Activated T-cell treated with anti-CD3 and anti-CD28 coated beads, Interleukin-2, amount 50 U/mL, for 1 hour (primary cell): ENCODE data around the gene ADGRG7.
"Not testable (repeated sequence)": the region's sequence is repeated elsewhere in the genome, so short reads cannot be mapped to it uniquely, and the experiment has no call there.

Experiments used
- DNase-seq: peaks from one replicate; pipeline ENCODE4 v3.0.0-alpha.2; 2020

ADGRG7 gene

GRCh38 chr3:100609305-100609704, at the start of gene ADGRG7:
Gene ADGRG7, plus strand, starts transcription at chr3:100609601. Its CDS starts 256 bp downstream, at chr3:100609857.
- no peak for DNase-seq

DNA sequence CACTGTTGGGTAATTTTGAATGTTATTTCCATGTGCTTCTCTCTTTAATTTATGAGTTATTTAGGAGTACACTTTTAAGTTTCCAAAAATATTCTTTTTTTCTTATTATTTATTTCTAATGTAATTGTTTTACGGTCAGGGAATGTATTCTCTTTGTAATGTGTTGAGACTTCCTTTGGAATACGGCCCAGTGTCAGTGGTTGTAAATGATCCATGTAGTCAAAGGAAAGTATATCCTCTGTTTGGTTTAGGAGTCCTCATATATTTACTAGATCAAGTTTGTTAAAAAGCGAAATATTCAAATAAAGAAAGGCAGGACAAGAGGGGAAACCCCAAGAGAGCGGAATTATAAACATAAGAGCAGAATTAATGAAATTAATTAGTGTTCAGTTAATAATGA, 49.0 kb upstream of the ADGRG7 start:
- no peak for DNase-seq

GRCh38 chr3:100561459-100562158, 47.8 kb upstream of the ADGRG7 start:
- DNase-seq = no peak

DNA sequence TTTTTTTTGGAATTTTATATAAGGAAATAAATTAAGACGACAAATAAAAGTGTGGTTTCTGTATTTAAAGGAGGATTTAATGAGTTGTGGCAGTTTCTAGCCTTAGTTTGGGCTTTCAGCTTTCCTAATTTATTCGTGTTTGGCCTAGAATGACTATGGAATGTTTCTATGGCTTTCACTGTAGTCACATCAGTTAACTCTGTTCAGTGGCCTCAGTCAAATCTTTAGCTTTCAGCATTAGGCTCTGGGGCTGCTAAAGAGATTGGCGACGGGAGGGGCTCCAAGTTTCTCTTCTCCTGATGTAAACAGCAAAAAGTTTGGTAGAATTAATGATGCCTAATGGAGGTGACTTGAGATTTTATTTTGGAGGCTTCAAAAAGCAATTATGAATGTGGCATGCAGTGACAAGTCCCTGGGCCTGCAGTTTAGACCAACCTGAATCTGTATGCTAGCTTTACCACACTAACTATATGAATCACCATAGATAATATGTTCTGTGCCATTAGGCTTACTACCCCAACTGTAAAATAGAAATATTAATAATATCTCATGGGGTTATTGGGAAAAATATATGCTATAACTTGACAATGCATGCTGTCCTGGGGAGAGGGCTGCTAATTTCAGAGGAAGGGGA, 47.1 kb upstream of the ADGRG7 start:
- no peak for DNase-seq

- DNase-seq = no peak
Measured at GRCh38 chr3:100563228-100563627, 46.2 kb upstream of the ADGRG7 start.

GRCh38 chr3:100563652-100564211, 45.7 kb upstream of the ADGRG7 start:
- no peak for DNase-seq

DNA sequence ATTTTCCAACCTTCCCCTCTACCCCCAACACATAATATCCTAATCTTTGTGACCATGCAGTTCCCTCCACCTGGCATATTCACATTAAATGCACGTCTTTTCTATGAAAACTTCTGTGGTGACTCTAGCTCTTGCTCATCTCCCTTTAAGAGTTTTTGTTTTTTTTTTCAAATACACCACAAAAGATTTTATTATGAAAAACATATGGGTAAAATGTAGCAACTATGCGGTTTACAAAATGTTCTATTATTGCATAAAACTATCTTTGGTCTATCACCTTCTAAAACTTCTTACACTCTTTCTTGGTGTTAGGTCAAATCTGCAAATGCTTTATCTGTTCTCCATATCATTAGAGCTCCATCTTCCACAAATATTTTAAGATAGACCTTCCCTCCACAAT, 38.6 kb upstream of the ADGRG7 start:
- no peak for DNase-seq

GRCh38 chr3:100574536-100574935, 34.9 kb upstream of the ADGRG7 start:
- DNase-seq = no peak

GRCh38 chr3:100575704-100576103, 33.7 kb upstream of the ADGRG7 start:
- DNase-seq = no peak

- DNase-seq = no peak
Measured at GRCh38 chr3:100577382-100578008, 31.9 kb upstream of the ADGRG7 start.

DNA sequence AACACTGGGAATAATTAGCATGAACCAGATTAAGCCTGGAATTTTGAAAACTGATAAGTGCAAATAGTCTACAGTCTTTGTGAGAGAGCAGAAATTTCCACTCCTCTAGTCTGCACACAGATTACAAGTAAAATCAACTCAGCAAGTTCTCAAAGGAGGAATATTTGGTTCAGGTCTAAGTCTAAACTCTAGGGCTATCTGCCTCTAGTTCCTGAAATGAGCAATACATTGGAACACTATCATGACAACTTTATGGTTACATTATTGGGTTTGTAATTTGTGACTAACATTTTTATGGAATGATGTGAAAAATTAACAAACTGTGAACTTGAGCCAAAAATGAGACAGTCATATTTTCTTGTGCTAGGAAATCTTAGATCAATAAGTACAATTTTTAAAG, 30.8 kb upstream of the ADGRG7 start:
- no peak for DNase-seq

DNA sequence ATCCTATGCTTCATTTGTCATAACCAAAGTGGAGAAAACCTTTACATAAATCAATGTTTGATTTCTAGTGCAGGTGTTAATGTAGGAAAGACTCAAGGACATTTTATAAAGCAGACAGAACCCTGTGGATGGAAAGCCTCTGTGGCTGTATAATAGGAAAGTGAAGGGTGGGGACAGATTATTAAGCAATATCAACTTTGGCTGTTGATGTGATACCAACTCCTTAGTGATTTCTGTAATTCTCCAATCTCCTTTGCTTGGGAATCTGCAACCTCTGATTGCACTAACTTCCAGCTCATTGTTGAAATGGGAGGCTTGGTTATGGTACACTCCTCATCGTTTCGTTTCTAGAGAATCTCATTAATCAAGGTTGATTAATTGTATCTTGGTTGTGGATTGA, 29.3 kb upstream of the ADGRG7 start:
- DNase-seq = no peak

DNA sequence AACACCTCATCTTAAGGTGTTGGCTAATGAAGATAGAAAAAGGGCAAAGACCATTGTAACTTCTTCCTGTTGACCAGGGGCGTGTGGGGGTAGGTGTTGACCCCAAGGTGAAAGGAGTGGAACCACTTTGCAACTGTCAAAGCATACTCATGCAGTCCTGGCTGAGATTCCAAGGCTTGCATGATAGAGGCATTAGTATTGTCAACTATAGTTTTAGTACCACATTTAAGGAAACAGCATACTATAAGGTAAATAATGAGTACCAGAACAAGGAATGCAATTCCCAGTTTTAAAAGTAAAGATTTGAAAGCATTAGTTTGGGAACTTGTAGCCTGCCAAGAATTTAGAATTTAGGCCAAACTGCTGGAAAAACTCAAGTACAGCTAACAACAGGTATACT, 27.8 kb upstream of the ADGRG7 start:
- DNase-seq = no peak

- DNase-seq = not testable (repeated sequence)
Measured at GRCh38 chr3:100582157-100582556, 27.2 kb upstream of the ADGRG7 start.

DNA sequence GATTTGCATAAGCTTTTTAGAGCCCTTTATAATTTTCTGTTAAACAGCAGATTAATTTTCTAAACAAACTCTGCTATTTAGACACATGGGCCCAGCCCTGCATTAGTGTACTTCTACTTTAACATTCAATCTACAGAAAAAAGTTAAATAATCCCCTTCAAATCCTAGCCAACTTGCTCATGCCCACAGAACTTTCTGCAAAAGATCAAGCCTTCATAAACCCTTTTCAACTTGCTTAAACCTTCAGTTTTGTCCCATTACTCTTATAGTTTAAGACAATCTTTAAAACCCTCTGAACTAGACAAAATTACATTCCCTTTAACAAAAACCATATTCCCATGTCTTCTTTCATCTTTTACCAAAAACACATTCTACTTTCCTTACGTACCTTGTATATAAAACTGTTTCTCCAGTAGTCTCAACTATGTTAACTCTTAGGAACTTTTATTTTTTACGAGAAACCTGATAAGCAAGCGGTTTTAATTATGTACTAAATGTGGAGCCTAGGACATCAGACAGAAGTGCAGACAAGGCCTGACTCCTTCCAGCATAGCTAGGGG, 25.2 kb upstream of the ADGRG7 start:
- DNase-seq = no peak

- no peak for DNase-seq
Measured at GRCh38 chr3:100586832-100587231, 22.6 kb upstream of the ADGRG7 start.

- DNase-seq = no peak
Measured at GRCh38 chr3:100588251-100588650, 21.1 kb upstream of the ADGRG7 start.

DNA sequence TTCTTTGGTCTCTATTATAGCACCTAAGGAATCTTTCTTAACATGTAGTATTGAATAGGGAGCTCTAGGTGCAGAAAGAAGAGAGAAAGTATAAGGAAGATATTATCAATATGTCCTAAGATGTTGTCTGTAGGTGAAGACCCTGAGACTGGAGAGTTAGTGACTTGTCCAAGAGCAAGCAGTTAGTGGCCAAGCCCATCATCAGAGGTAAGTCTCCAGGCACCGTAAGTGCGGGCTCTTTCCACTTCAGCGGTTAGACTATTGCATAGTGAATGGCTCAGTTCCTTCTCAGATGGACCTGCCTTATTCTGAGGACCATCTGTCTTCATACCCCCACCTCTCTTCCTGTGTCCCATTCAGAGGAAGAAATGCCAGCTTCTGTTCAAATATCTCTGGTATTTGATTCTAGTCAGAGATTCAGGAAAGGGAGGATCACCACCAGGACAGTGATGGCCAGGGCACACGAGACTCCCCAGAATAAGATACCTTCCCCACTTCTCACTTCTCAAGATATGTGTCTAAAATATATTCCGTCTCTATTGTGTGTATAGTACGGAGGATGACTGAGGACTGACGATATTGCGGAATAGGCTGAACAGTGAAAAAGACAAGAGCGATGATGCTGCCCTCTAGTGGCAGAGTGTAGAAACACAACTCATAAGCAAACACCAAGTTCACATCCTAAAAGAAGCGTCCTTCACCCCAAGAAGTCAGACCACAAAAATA, 19.1 kb upstream of the ADGRG7 start:
- DNase-seq = peak; percentile 21

- no peak for DNase-seq
Measured at GRCh38 chr3:100590840-100591147, 18.6 kb upstream of the ADGRG7 start.

DNA sequence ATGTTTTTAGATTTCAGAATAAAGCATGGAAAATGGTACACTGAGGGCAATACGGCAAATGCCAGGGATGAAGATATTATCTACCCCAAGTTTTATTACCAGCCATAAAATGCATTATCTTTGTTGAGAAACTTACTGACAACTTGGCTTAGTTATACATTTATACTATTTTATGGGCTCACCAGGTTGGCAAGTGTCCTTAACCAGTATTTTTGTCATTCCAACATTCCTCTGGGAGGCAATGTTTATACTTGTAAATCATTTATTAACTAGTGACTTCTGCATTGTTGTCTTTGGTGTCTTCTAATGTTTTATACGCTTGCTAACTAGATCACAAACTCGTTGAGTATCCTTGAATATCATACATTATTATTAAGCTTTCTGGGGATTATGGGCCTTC, 18.0 kb upstream of the ADGRG7 start:
- DNase-seq = no peak

GRCh38 chr3:100600181-100601042, 9.0 kb upstream of the ADGRG7 start:
- no peak for DNase-seq
